Activated T-cell treated with anti-CD3 and anti-CD28 coated beads for 24 hours (primary cell): ENCODE measurements around the gene ADGRG2.
"Not testable (repeated sequence)": the region's sequence is repeated elsewhere in the genome, so short reads cannot be mapped to it uniquely, and the experiment has no call there.

Source experiments
- DNase-seq: peaks from one replicate; pipeline ENCODE4 v3.0.0-alpha.2; 2020; ENCODE audit warnings: low read depth

The ADGRG2 gene

DNA sequence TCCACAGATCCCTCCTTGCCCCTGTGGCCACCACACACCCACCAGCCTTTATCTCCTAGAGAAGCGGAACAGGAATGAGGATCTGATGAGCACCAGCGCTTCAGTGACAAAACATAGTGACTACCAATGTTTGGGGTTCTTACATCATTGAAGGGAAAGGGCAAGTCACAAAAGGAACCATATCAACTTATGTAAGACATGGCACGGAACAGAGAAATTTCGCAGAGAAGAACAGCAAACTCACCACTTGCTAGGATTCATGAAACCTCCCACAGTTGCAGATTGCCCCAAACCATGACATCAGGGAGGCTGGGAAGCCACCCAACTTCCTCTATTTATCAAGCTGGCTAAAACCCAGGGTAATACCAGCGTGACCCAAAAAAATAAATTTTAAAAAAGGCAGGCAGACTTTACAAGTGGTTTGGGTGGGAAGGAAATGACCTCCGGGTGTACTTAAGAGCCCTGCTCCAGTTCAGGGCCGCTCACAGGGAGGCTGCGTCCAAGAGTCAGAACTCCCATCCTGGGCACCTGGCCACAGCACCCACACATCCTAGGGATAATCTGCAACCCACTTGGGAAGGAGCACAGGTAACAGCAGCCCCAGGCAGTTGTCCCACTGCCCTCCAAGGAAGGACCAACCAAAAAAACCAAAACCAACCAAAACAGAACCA, 36.0 kb downstream of the ADGRG2 start:
- DNase-seq = no peak

DNA sequence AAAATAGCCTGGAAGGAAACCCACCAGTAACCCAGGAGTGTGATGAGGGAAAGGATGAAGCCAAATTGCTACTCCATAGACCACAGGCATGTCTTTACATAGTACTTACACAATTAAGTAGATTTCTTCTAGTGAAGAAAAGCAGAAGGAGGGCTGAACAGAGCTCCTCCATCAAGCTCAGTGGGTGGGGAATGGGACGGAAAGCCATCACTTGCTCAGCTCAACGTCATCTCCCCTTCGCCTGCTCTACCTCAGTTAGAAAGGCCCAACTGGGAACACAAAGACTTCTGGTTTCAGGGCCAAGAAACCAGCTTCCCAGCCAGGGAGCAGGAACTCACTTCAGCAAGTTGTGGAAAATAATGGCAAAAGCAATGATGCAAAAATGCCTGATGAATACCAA, 36.6 kb downstream of the ADGRG2 start:
- no peak for DNase-seq

DNA sequence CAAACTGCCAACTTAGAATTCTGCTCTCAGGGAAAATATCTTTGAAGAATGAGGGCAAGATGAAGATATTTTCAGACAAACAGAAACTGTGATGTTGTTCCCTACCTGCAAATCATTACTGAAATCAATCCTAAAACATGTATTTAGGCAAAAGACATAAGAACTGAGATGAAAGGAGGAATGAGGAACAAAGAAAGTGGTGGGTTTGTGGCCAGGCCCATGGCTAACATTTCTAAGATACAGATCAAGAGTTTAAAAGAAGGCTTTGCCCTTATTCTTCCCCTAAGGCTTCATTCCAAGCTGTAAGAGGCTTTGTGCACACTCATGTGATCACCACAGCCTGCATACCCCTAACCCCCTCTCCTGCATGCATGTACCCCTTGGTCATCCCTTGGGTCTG, 46.5 kb downstream of the ADGRG2 start:
- no peak for DNase-seq

DNA sequence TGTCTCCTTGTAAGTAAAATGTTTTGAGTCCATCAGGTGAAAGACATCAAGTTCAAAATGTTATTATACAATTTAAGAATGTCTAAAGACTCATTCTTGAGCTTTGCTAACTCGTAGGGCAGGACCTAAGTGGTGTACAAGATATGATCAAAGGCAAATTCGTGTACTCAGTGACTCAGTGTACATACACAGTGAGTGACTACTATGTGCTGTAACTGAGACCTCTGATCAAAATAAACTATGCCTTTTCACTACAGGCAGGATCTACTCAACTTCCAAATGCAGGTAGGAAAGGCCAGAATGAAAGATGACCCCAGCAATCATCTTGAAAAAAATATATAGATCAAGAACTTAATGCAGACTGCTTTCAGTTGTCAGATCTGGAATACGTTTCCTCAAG, 49.9 kb downstream of the ADGRG2 start:
- DNase-seq = no peak

DNA sequence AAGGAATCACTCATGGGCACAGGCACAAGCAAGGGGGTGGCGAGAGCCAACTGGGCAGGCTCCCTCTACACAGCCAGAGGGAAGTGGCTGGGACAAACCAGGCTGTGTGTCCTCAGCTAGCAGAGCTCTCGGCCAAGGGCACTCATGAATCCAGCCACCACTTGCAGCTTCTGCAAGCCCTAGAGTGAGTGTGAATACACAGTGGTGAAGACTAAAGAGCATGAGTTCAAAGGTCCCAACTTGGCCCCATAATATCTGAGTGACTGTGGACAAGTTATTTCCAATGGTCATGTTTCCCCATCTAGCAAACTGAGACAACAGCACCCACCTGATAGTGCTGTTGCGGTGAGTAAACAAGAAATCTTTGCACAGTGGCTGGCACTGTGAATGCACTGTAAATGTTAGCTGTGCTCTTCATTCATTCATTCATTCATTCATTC, 51.7 kb downstream of the ADGRG2 start:
- DNase-seq = no peak

DNA sequence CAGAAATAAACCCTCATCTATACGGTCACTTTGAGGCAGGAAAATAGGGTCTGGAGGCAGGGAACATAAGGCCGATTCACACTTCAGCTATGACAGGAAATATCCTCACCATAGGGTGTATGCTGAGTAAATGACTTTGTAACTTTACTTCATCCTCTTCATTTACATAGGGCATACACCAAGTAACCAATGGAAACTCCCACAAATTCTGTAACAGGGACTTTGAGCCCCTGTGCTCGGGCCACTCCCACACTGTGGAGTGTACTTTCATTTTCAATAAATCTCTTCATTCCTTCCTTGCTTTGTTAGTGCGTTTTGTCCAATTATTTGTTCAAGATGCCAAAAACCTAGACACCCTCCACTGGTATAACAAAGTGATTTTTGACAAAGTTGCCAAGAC, 55.3 kb downstream of the ADGRG2 start:
- DNase-seq = not testable (repeated sequence)

DNA sequence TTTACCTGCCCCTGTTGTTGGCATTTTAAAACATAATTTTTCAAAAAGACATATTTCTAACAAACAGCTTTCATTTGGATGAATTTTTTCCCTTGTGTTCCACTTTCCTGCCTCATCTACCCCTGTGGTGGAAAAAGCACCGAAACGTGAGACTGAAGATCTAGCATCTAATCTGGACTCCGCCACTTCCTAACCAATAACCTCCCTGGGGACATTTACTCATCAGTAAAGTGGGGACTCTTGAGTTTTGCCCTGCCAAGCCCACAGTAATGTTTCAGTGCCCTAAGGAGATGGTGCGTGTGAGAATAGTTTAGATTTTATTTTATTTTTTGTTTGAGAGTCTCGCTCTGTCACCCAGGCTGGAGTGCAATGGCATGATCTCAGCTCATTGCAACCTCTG, 56.7 kb downstream of the ADGRG2 start:
- no peak for DNase-seq

DNA sequence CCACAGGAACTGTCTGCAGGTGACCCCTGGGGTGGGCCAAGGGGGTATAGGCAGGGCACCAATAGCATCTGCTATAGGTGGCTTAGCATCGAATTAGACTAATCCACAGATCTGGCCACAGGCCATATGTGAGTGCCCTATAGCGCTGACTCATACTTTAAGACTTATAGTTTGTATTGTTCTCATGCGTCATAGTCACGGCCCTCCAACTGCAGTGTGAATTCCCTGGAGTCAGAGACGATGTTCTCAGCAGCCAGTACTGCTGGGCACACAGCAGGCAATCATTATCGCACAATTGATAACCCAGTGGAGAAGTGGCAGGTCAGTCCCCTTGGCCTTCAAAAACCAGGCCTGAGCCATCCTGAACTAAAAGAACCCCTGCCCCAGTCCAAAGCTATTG, 58.1 kb downstream of the ADGRG2 start:
- no peak for DNase-seq

DNA sequence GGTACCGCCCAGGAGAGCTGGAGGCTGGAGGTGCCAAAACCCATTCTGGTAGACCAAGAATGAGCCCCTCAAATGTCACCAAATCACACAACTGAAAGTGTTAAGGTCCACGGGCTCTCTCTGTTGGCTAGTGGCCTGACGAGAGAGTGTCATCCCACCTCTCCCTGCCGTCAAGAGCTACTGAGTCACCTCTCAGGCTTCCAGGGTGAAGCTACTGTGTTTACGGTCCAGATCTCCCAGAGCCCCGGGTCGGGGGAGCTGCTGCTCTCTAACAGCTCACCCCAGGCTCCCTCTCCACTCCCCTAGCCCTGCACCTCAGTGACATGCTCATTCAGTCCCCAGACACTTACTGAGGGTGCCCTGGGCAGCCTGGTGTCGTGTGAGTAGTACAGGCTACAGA, 59.2 kb downstream of the ADGRG2 start:
- no peak for DNase-seq

DNA sequence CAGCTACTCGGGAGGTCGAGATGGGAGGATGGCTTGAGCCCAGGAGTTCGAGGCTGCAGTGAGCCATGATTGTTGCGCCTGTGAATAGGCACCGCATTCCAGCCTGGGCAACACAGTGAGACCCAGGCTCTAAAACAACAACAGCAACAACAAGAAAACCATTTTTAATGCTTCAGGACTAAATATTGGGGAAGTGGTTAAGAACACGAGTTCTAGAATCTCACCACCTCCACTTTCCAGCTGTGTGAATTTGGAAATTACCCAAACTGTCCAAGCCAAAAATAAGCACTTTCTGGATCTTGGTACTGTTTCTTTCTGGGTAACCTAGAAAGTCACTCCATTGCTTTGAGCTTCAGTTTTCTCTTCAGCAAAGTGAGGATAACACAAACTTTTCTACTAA, 63.2 kb downstream of the ADGRG2 start:
- DNase-seq = no peak

DNA sequence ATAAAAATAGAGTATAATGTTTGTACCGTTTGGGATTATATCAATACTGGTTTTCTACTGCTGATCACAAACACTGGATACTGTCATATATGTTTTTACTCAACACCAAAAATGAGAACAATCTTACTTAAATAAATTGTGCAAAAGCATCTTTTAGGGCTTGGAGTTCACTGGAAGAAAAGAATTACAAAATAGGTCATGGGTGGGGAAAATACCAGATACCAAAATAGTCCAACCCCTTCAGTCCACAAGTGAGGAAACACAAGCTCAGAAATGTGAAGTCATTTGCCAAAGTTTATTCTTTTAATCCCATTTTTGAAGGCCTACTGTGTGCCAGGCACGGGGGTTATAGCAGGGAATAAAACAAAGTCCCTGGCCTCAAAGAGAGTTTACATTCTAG, 64.4 kb downstream of the ADGRG2 start:
- no peak for DNase-seq

DNA sequence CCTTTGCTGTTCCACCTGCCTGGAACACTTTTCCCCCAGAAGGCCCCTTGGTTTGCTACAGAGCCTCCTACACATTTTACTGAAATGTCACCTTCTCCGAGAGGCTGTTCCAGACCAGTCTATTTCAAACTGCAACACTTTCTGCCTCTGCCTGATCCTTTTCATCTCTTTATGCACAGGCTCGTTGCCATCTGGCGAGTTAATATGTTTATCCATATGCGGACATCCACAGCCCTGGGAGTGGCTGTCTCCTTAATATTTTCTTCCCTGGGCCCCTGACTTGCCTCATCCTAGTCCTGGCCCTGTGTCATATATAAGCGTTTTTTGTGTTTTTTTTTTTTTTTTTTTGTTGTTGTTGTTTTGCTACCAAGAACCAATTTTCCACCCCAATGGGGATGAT, 73.2 kb downstream of the ADGRG2 start:
- no peak for DNase-seq

DNA sequence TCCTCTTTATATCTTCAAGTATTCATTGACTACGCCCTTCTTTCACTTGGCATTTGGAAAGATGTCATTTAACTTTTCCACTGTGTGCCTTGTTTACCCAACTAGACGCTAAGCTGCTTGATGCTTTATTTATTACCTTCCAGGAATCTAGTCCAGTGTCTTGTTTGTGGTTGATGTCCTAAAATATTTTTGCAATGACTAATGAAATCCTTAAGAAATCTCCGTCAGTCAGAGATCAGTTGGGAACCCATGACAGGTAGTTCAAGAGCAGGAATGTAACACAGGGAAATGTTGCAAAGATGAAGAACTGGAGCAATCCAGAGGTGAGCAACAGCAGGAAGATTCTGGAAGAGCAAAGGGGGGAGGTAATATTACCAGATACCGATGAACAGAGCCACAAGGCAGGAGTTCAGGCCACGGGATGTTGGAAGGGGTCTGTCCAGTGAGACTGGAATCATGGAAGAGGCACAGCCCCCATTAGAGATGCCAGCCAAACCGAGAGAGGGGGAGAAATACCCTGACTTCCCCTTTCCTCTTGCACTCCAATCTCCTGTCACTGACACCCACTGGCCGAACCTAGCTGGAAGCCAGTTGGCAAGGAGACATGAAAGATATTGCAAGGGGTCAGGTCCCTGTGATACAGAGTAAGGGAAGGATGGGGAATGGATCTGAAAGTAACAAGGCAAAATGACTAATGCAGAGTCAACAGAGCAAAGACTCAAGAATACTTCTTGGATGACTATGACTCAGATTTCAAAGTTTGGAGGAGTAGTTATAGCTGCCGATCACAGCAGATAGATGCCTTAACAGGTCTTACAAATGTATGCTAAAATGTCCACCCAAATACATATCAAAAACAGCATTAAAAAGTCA, 75.7 kb downstream of the ADGRG2 start:
- DNase-seq = no peak

DNA sequence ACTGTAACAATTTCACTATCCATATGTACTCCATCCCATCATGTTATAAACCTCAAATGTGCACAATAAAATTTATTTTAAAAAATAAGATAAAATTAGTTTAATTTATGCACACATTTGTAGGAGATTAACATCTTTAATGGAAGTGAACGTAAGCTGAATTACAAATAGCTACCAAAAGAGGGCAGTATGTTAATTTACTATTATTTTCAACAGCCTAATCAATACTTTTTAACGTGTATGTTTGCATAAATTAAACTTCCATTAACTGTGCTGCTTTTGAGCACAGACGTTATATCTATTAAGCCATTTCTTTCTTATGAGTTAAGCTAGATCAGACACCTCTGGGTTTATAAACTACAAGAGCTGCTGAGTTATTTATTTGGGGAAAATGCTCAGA, 81.9 kb downstream of the ADGRG2 start:
- no peak for DNase-seq

DNA sequence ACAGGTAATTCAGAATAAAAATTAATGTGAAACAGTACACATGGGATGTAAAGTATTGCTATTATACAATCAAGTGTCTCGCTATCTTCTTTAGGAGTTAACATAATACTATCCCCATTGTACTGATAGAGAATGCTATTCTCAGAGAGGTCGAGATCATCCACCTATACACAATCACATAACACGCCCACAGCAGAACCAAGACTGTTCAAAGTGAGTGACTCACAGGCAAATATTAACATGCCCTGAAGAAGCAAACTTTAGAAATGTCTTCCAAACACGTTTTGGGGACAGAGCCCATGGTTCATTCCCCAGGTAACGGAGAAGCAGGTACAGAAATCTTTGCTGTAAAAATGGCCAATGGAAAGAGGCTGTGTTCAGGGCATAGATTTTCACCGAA, 88.2 kb downstream of the ADGRG2 start:
- no peak for DNase-seq

DNA sequence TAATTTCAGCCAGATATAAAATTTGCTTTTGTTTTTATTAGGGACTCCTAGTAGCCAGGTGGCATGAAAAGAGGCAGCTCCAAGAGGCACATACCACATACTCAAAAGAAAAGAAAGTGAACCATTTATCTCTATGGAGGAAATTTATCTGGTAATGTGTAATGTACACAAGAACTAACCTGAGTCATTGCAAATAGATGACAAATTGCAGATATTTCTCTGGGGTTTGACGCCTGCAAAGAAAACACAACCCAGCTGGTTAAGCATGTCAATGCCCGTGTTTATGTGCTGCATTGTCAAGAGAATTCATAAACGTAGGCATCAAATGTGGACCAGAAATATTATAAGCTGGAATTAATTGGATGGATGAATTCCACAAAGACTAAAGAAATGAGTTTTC, 91.5 kb downstream of the ADGRG2 start:
- no peak for DNase-seq

DNA sequence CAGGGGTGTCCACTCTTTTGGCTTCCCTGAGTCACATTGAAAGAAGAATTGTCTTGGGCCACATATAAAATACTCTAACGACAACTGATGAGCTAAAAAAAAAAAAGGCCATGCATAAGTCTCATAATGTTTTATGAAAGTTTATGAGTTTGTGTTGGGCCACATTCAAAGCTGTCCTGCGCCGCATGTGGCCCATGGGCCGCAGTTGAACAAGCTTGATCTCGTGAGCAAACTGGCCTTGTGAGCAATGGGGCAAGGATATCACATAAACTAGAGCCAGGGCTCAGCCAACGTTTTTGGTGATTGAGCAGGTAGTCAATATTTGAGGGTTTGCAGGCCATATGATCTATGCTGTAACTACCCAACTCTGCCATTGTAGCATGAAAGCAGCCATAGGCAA, 93.7 kb downstream of the ADGRG2 start:
- DNase-seq = no peak

DNA sequence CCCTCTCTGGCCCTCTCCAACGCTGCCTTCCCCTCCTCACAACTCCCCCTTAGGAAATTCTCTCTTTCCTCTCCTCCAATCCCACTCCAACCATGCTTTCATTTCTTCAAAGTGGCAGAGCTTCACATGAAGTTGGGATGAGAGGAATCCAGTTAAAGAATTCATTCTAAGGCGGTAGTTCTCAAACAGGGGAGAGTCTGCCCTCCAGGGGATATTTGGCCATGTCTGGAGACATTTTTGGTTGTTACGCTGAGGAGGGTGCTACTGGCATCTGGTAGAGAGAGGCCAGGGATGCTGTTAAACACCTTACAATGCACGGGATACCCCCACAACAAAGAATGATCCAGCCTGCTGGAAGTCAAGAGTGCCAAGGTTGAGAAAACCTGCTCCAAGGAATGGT, 97.9 kb downstream of the ADGRG2 start:
- DNase-seq = no peak

DNA sequence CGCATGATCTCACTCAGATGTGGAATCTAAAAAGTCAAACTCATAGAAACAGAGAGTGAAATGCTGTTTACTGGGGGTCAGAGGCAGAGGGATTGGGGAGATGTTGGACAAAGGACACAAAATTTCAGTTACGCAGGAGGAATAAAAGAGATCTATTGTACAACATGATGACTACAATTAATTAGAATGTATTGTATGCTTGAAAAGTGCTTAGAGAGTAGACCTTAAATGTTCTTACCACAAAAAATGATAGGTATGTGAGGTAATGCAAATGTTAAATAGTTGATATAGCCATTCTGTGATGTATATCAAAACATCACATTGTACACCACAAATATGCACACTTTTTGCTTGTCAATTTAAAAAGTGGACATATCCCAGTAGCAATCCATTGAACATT, 102.3 kb downstream of the ADGRG2 start:
- no peak for DNase-seq

DNA sequence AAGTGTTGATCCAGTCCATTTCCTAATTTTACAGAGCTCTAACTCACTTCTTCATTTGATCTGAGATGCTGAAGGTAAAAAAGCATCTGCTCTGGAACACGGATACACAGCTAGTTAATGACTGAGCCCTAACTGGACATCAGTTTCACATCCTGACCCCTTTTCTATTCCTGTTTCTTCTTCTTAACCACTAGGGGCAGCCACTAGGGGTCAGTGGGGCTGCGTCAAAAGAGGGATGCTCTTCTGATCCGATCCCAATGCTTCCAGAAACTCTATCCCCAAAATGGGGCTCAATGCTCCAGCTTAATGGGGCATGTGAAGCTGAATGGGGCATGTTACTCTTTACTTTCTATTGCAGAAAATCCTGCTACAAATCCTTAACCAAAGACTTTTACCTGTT, 105.0 kb downstream of the ADGRG2 start:
- DNase-seq = no peak

DNA sequence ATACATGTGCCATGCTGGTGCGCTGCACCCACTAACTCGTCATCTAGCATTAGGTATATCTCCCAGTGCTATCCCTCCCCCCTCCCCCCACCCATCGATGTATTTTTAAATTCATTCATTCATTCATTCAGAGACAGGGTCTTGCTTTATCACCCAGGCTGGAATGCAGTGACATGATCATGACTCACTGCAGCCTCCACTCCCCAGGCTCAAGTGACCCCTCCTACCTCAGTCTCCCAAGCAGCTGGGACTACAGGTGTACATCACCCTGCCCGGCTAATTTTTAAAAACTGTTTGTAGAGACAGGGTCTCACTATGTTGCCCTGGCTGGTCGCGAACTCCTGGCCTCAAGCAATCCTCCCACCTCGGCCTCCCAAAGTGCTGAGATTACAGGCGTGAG, 105.7 kb downstream of the ADGRG2 start:
- not testable (repeated sequence) for DNase-seq

DNA sequence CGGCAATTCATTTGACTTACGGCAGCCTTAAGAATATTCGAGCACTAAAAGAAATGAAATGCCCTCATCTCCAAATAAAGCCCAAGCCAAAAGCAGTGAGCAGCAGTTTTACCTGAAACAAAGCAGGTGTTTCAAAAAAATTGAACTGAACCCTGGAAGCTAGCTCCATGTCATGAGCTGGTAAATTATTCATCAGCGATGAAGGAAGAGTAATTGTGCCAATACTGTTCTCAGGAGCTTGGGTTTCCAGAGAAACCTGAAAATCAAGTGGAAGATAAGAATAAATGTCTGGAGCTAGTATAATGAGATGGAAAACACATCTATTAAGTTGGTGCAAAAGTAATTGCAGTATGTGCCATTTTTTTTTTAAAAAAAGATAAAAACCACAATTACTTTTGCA, 114.4 kb downstream of the ADGRG2 start:
- no peak for DNase-seq

DNA sequence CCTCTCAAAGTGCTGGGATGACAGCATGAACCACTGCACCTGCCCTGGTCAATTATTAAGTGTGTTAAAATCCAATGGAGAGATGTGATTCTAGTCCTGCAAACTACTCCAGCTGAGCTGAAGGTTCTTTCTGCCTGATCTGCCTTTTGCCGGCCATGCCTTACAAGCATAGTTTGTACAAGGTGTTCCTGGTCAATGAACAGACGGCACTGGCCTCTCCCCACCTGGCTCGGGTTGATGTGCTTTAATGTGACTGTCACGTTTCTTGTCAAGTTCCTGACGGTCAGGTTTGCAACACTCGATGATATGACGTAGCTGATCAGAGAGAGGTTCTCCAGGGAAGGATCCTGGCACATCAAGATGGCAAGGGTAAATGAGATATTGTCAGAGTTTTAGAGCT, 115.3 kb downstream of the ADGRG2 start:
- DNase-seq = no peak

DNA sequence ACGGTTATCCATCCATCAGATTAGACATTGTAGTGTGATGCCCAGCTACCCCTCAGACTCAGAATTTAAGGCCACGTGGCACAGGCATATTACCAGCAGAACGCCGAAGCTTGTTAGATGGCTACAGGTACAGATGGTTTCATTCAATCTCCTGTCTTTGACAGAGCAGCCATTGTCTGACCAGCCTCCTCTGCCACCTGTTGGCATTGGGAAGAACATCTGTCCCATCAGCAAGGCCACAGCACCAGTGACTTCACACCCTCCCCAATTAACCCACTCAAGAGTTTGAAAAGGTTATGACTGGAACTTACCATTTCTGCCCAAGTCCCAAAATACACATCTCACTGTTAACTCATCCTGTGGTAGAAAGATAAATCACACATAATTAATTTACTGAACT, 116.4 kb downstream of the ADGRG2 start:
- no peak for DNase-seq
